ENCODE data around the gene RBL1. TPM values are rescaled to one million over a fixed set of nuclear protein-coding genes. Genes with fewer than 3 reads are reported as not detected.

RBL1 gene
- total and polyA plus RNA-seq, 7 donors: 0.82 to 10.7 (median 4.0) TPM

GRCh38 chr20:37108676-37109075, 12.9 kb upstream of the RBL1 start:
- ATAC-seq (no peak), DNase-seq (no peak)
- Histone ChIP-seq H3K36me3 (ENCODE audit: insufficient read depth in 1 of 2, low read depth in 1 of 2) (peaks cover 0 to 10% of the 10 kb centered on the region in 2 donors), H3K9me3 (no peaks in the 10 kb centered on the region), H3K27me3 (ENCODE audit: insufficient read depth in 3 of 3, low read length in 2 of 3) (no peaks in the 10 kb centered on the region), H3K4me1 (no peaks in the 10 kb centered on the region), H3K4me3 (no peak overlapping the region), H3K27ac (no peak overlapping the region)
- no peak for TF ChIP-seq CTCF (IDR thresholded peaks at IDR 0.05)
- intact Hi-C loops (cut with DNase I): no loop called here
- 88 to 93% (median 92%) methylated on average over 4 of the region's 4 CpGs for WGBS, 3 donors

GRCh38 chr20:37102571-37102970, 6.8 kb upstream of the RBL1 start:
- 92 to 96% (median 93%) methylated on average over 6 of the region's 6 CpGs for WGBS, 3 donors
- no peaks in the 10 kb centered on the region for H3K9me3 ChIP-seq
- no peak overlapping the region for H3K4me3 ChIP-seq

GRCh38 chr20:37096415-37097041, 731 bp upstream of the RBL1 start:
- Histone ChIP-seq H3K27me3 (ENCODE audit: insufficient read depth in 3 of 3, low read length in 2 of 3) (no peaks in the 10 kb centered on the region), H3K4me1 (peaks cover 11% of the 10 kb centered on the region), H3K36me3 (ENCODE audit: insufficient read depth in 1 of 2, low read depth in 1 of 2) (no peaks in the 10 kb centered on the region), H3K27ac (peak overlapping the region; percentile 81), H3K4me3 (peak overlapping the region; percentile 83), H3K9me3 (no peaks in the 10 kb centered on the region)
- DNase-seq (no peak), ATAC-seq (no peak)
- WGBS, 3 donors: 51 to 64% (median 56%) methylated on average over 11 of the region's 11 CpGs
- TF ChIP-seq CTCF (IDR thresholded peaks at IDR 0.05): no peak
- intact Hi-C loops (cut with DNase I): loop anchor here in 1 of 2 donors (10.0 kb wide), 1 partner anchor 428 kb away; the partner anchor contains the start of genes BLCAP and NNAT

More at GRCh38 chr20:37102571-37102970, 6.8 kb upstream of the RBL1 start:
- no peak overlapping the region for H3K27ac ChIP-seq
- ATAC-seq (no peak), DNase-seq (no peak)
- H3K4me1 ChIP-seq: no peaks in the 10 kb centered on the region
- no peak for TF ChIP-seq CTCF (IDR thresholded peaks at IDR 0.05)
- intact Hi-C loops (cut with DNase I): no loop called here
- H3K27me3 ChIP-seq (ENCODE audit: insufficient read depth in 3 of 3, low read length in 2 of 3): no peaks in the 10 kb centered on the region
- H3K36me3 ChIP-seq (ENCODE audit: insufficient read depth in 1 of 2, low read depth in 1 of 2): no peaks in the 10 kb centered on the region

GRCh38 chr20:37095108-37095598, 644 bp downstream of the RBL1 start:
- H3K27me3 ChIP-seq (ENCODE audit: insufficient read depth in 3 of 3, low read length in 2 of 3): no peaks in the 10 kb centered on the region
- peaks cover 11% of the 10 kb centered on the region for H3K4me1 ChIP-seq
- TF ChIP-seq CTCF (IDR thresholded peaks at IDR 0.05): no peak
- no peaks in the 10 kb centered on the region for H3K9me3 ChIP-seq
- H3K27ac ChIP-seq: peak overlapping the region; percentile 81
- peak overlapping the region; percentile 83 for H3K4me3 ChIP-seq
- DNase-seq: no peak
- H3K36me3 ChIP-seq (ENCODE audit: insufficient read depth in 1 of 2, low read depth in 1 of 2): peaks cover 0 to 4% of the 10 kb centered on the region in 2 donors
- 2 to 5% (median 4%) methylated on average over 19 of the region's 19 CpGs for WGBS, 3 donors
- intact Hi-C loops (cut with DNase I): loop anchor here in 1 of 2 donors (10.0 kb wide), 1 partner anchor 430 kb away; the partner anchor contains the start of genes BLCAP and NNAT
- no peak for ATAC-seq

Data from psoas muscle (tissue), 8 donors.